ENCODE results near the gene RASAL1. TPM values are rescaled to one million over a fixed set of nuclear protein-coding genes. Genes with fewer than 3 reads are reported as not detected.

The RASAL1 gene
- total and polyA plus RNA-seq, 2 experiments from 2014 or later = 0.24 to 0.33 TPM

- DNase-seq (ENCODE audit: low read depth in 1 of 2, low spot score in 1 of 2) = no peak
- H3K4me1 ChIP-seq (ENCODE audit: low read depth) = no peaks in the 10 kb centered on the region
- H3K36me3 ChIP-seq = no peaks in the 10 kb centered on the region
- H3K27me3 ChIP-seq = peaks cover 22% of the 10 kb centered on the region
- H3K9me3 ChIP-seq (ENCODE audit: low read depth) = no peaks in the 10 kb centered on the region
- TF ChIP-seq CTCF (IDR thresholded peaks at IDR 0.05; ENCODE audit: low read depth, low read length) = no peak
- H3K27ac ChIP-seq = no peak overlapping the region
- no peak overlapping the region for H3K4me3 ChIP-seq
These were observed 2.5 kb downstream of the RASAL1 start for GRCh38 chr12:113133036-113133435.

- DNase-seq (ENCODE audit: low read depth in 1 of 2, low spot score in 1 of 2) = no peak
- H3K9me3 ChIP-seq (ENCODE audit: low read depth) = no peaks in the 10 kb centered on the region
- H3K27ac ChIP-seq = no peak overlapping the region
- H3K36me3 ChIP-seq = no peaks in the 10 kb centered on the region
- H3K27me3 ChIP-seq = peaks cover 22% of the 10 kb centered on the region
- no peaks in the 10 kb centered on the region for H3K4me1 ChIP-seq (ENCODE audit: low read depth)
- TF ChIP-seq CTCF (IDR thresholded peaks at IDR 0.05; ENCODE audit: low read depth, low read length) = no peak
- no peak overlapping the region for H3K4me3 ChIP-seq
These were observed 4.0 kb downstream of the RASAL1 start for GRCh38 chr12:113131556-113131955.

- H3K27me3 ChIP-seq = peaks cover 15% of the 10 kb centered on the region
- no peaks in the 10 kb centered on the region for H3K36me3 ChIP-seq
- H3K4me3 ChIP-seq = no peak overlapping the region
- TF ChIP-seq CTCF (IDR thresholded peaks at IDR 0.05; ENCODE audit: low read depth, low read length) = peak; percentile 21
- DNase-seq (ENCODE audit: low read depth in 1 of 2, low spot score in 1 of 2) = no peak
- H3K9me3 ChIP-seq (ENCODE audit: low read depth) = no peaks in the 10 kb centered on the region
- no peaks in the 10 kb centered on the region for H3K4me1 ChIP-seq (ENCODE audit: low read depth)
- H3K27ac ChIP-seq = no peak overlapping the region
These were observed 5.0 kb downstream of the RASAL1 start for GRCh38 chr12:113130457-113131135.

DNA sequence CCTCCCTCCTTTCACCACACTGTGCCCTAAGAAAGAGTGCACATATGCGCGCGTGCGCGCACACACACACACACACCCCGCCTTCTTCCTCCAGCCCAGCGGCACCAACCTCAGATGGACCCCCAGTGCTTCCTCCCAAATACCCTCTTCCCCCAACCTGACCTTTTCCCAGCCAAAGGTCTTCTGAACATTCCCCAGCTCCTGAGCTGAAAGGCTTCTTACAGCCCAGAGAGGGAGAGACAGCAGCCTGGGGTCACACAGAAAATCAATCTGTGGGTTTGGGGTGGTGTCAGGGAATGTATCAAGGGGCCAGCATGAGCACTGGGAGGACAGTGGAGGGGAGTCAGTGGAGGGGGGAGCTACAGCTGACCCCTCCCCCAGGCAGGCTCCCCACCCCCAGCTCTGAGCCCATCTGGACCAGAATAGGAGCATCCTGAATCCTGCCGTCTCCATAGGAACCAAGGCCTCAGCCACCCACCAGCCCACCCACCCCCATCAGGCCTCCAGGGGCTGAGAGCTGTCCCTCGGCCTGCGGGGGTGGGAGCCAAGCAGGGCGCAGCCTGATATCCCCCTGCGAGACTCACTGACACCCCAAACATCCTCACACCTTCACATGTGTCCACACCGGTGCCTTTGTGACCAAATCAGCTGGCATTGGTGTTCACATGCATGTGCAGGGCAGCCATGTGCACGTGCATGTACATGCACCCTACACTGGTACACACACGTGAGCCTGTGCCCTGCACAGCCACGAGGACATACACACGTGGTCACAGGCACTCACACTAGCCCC, 5.7 kb downstream of the RASAL1 start:
- DNase-seq (ENCODE audit: low read depth in 1 of 2, low spot score in 1 of 2) = no peak
- H3K4me1 ChIP-seq (ENCODE audit: low read depth) = no peaks in the 10 kb centered on the region
- H3K27me3 ChIP-seq = peaks cover 8% of the 10 kb centered on the region
- no peak overlapping the region for H3K4me3 ChIP-seq
- no peak for TF ChIP-seq CTCF (IDR thresholded peaks at IDR 0.05; ENCODE audit: low read depth, low read length)
- H3K9me3 ChIP-seq (ENCODE audit: low read depth) = no peaks in the 10 kb centered on the region
- H3K36me3 ChIP-seq = no peaks in the 10 kb centered on the region
- no peak overlapping the region for H3K27ac ChIP-seq

- Histone ChIP-seq H3K27ac (no peak overlapping the region), H3K36me3 (no peaks in the 10 kb centered on the region), H3K4me1 (ENCODE audit: low read depth) (no peaks in the 10 kb centered on the region), H3K4me3 (no peak overlapping the region), H3K27me3 (no peaks in the 10 kb centered on the region), H3K9me3 (ENCODE audit: low read depth) (no peaks in the 10 kb centered on the region)
- DNase-seq (ENCODE audit: low read depth in 1 of 2, low spot score in 1 of 2) = no peak
- no peak for TF ChIP-seq CTCF (IDR thresholded peaks at IDR 0.05; ENCODE audit: low read depth, low read length)
These were observed 6.5 kb downstream of the RASAL1 start for GRCh38 chr12:113128802-113129663.

All from cardiac muscle cell (in vitro differentiated cells and primary cell).